ENCODE data around the gene ACSM6. TPM values are rescaled to one million over a fixed set of nuclear protein-coding genes. Genes with fewer than 3 reads are reported as not detected.
A peak's percentile ranks its signal among the peaks of the same experiment; 100 is the strongest.

Gene ACSM6
- total RNA-seq, 1 donor from 2014 or later: not detected

- no peak for TF ChIP-seq CTCF (IDR thresholded peaks at IDR 0.05)
- DNase-seq (ENCODE audit: extremely low spot score, unreplicated experiment): no peak
- H3K27me3 Mint-ChIP-seq (ENCODE audit: unreplicated experiment): no peaks in the 10 kb centered on the region
- no peak overlapping the region for H3K27ac Mint-ChIP-seq (ENCODE audit: unreplicated experiment)
- peaks cover 11% of the 10 kb centered on the region for H3K9me3 Mint-ChIP-seq (ENCODE audit: unreplicated experiment)
- peaks cover 30% of the 10 kb centered on the region for H3K36me3 Mint-ChIP-seq (ENCODE audit: unreplicated experiment)
- H3K4me1 Mint-ChIP-seq (ENCODE audit: unreplicated experiment): peaks cover 2% of the 10 kb centered on the region
- no peak overlapping the region for H3K4me3 Mint-ChIP-seq (ENCODE audit: unreplicated experiment)
These were observed 59.0 kb downstream of the ACSM6 start for GRCh38 chr10:95253007-95253406.

- no peak for TF ChIP-seq CTCF (IDR thresholded peaks at IDR 0.05)
- Mint-ChIP-seq H3K36me3 (ENCODE audit: unreplicated experiment) (peaks cover 34% of the 10 kb centered on the region), H3K4me1 (ENCODE audit: unreplicated experiment) (no peaks in the 10 kb centered on the region), H3K4me3 (ENCODE audit: unreplicated experiment) (no peak overlapping the region), H3K27ac (ENCODE audit: unreplicated experiment) (no peak overlapping the region), H3K27me3 (ENCODE audit: unreplicated experiment) (no peaks in the 10 kb centered on the region), H3K9me3 (ENCODE audit: unreplicated experiment) (peaks cover 11% of the 10 kb centered on the region)
- DNase-seq (ENCODE audit: extremely low spot score, unreplicated experiment): no peak
These were observed 59.6 kb downstream of the ACSM6 start for GRCh38 chr10:95253686-95254085.

GRCh38 chr10:95254629-95255028, 60.6 kb downstream of the ACSM6 start:
- TF ChIP-seq CTCF (IDR thresholded peaks at IDR 0.05): no peak
- H3K36me3 Mint-ChIP-seq (ENCODE audit: unreplicated experiment): peaks cover 30% of the 10 kb centered on the region
- no peaks in the 10 kb centered on the region for H3K27me3 Mint-ChIP-seq (ENCODE audit: unreplicated experiment)
- no peak overlapping the region for H3K27ac Mint-ChIP-seq (ENCODE audit: unreplicated experiment)
- no peaks in the 10 kb centered on the region for H3K4me1 Mint-ChIP-seq (ENCODE audit: unreplicated experiment)
- no peak overlapping the region for H3K4me3 Mint-ChIP-seq (ENCODE audit: unreplicated experiment)
- peaks cover 11% of the 10 kb centered on the region for H3K9me3 Mint-ChIP-seq (ENCODE audit: unreplicated experiment)
- no peak for DNase-seq (ENCODE audit: extremely low spot score, unreplicated experiment)

- H3K36me3 Mint-ChIP-seq (ENCODE audit: unreplicated experiment): peaks cover 30% of the 10 kb centered on the region
- H3K4me1 Mint-ChIP-seq (ENCODE audit: unreplicated experiment): peaks cover 12% of the 10 kb centered on the region
- no peak overlapping the region for H3K27ac Mint-ChIP-seq (ENCODE audit: unreplicated experiment)
These were observed 62.2 kb downstream of the ACSM6 start for GRCh38 chr10:95256268-95256667.

GRCh38 chr10:95257849-95258248, 63.8 kb downstream of the ACSM6 start:
- DNase-seq (ENCODE audit: extremely low spot score, unreplicated experiment): peak; percentile 7
- no peak for TF ChIP-seq CTCF (IDR thresholded peaks at IDR 0.05)
- H3K4me1 Mint-ChIP-seq (ENCODE audit: unreplicated experiment): peaks cover 23% of the 10 kb centered on the region
- no peaks in the 10 kb centered on the region for H3K27me3 Mint-ChIP-seq (ENCODE audit: unreplicated experiment)
- H3K4me3 Mint-ChIP-seq (ENCODE audit: unreplicated experiment): no peak overlapping the region
- H3K9me3 Mint-ChIP-seq (ENCODE audit: unreplicated experiment): peaks cover 11% of the 10 kb centered on the region
- no peak overlapping the region for H3K27ac Mint-ChIP-seq (ENCODE audit: unreplicated experiment)
- H3K36me3 Mint-ChIP-seq (ENCODE audit: unreplicated experiment): peaks cover 29% of the 10 kb centered on the region

More at GRCh38 chr10:95256268-95256667, 62.2 kb downstream of the ACSM6 start:
- Mint-ChIP-seq H3K4me3 (ENCODE audit: unreplicated experiment) (no peak overlapping the region), H3K27me3 (ENCODE audit: unreplicated experiment) (no peaks in the 10 kb centered on the region), H3K9me3 (ENCODE audit: unreplicated experiment) (peaks cover 11% of the 10 kb centered on the region)
- DNase-seq (ENCODE audit: extremely low spot score, unreplicated experiment): no peak
- TF ChIP-seq CTCF (IDR thresholded peaks at IDR 0.05): no peak
